ENCODE data around the gene KCMF1. TPM values are rescaled to one million over a fixed set of nuclear protein-coding genes. Genes with fewer than 3 reads are reported as not detected.
A peak's percentile ranks its signal among the peaks of the same experiment; 100 is the strongest.

Gene KCMF1
- polyA plus RNA-seq (2013, experiment 1 of 4) = 71.5 TPM
- polyA plus RNA-seq (2013, experiment 2 of 4) = 70.1 TPM
- polyA plus RNA-seq (2013, experiment 3 of 4) = 65.4 TPM
- polyA plus RNA-seq (2013, experiment 4 of 4) = 71.5 TPM

DNA sequence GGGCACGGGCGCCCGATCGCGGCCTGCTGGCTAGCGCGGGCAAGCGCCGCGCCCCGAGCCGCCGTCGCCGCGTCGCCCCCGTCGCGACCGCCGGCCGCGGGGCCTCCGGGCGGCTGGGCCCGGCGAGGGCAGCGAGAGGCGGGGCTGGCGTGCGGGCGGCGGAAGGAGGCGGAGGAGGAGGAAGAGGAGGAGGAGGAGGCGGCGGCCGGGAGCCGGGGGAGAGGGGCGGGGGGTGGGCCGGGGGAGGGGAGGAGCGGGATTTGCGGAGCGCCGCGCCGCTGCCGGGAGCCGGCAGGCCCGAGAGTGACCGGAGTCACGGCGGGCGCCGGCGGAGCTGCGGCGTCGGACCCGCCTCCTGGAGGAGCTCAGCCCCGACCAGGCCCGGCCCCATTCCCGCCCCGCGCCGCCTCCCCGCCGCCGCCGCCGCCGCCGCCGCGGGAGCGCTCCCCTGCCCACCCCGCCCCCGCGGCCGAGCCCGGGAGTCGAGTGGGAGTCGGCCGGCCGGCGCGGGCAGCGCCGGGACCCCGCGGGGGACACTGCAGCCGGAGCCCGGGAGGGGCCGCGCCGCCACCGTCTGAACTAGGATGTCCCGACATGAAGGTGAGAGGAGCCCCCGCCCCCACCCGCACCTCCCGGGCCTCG lies at the start of gene KCMF1:
Gene KCMF1, plus strand, starts transcription at position 294 of the 642 bp plus-strand sequence. Its CDS starts 291 bp downstream, at position 585.
- H3K4me3 ChIP-seq (ENCODE audit: insufficient read depth, low read depth, low read length) = peak within 1 kb of the TSS; percentile 87
- peaks cover 10% of the 10 kb centered on the region for H3K4me1 ChIP-seq (ENCODE audit: control insufficient read depth, insufficient read depth, low read length)
- no peaks in the 10 kb centered on the region for H3K36me3 ChIP-seq (ENCODE audit: control insufficient read depth, insufficient read depth, low read length)
- no peaks in the 10 kb centered on the region for H3K9me3 ChIP-seq (ENCODE audit: control insufficient read depth, low read length)
- WGBS, 2 experiments = 0% methylated on average over 89 to 96 of the region's 102 CpGs
- peak within 1 kb of the TSS; percentile 91 for H3K27ac ChIP-seq (ENCODE audit: insufficient read depth, low read depth, low read length, poor library complexity, severe bottlenecking)
- H3K27me3 ChIP-seq (ENCODE audit: control insufficient read depth, insufficient read depth, low read length, poor library complexity, severe bottlenecking) = no peaks in the 10 kb centered on the region

- Histone ChIP-seq H3K4me1 (ENCODE audit: control insufficient read depth, insufficient read depth, low read length) (no peaks in the 10 kb centered on the region), H3K27ac (ENCODE audit: insufficient read depth, low read depth, low read length, poor library complexity, severe bottlenecking) (no peak overlapping the region), H3K36me3 (ENCODE audit: control insufficient read depth, insufficient read depth, low read length) (no peaks in the 10 kb centered on the region), H3K4me3 (ENCODE audit: insufficient read depth, low read depth, low read length) (no peak overlapping the region), H3K9me3 (ENCODE audit: control insufficient read depth, low read length) (no peaks in the 10 kb centered on the region), H3K27me3 (ENCODE audit: control insufficient read depth, insufficient read depth, low read length, poor library complexity, severe bottlenecking) (peaks cover 12% of the 10 kb centered on the region)
Observed at GRCh38 chr2:84923009-84923408, 48.0 kb upstream of the KCMF1 start.

DNA sequence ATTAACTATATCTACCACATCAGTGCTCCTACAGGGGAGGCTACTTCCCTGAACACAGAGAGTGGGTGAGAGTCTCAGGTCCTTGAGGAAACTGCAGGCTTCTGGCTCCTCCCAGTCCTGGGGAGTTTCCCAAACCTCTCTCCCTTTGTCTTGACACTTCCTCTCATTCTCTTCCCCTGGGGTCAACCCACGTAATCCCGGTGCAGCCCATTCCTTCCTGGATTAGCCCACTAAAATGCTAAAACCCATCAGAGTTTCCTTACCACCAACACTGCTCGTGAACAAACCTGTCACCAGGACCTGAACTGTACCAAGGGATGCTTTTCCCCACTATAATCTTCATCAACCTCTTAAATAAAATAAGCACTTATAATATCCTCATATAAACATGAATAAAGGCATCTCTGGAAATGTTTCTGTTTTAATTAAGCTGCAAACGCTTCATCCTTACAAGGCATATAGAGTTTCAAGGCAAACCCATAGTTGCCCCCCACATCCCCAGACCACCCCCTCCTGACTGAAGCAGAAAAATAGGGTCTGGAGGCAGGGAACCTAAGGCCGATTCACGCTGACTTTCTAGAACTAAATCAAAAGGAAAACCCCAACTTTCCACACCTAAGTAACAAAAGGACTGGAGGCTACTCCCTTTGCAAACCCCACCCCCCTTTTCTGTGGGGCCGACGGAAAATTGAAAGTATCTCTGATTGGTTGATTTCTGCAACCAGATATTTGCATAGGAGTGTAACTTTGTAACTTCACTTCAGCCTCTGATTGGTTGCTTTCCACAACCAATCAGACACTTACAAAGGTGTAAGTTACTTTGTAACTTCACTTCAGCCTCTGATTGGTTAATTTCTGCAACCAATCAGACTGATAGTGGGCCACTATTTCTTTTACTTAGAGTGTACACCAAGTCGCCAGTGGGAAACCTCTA lies 46.5 kb upstream of the KCMF1 start:
- Histone ChIP-seq H3K4me1 (ENCODE audit: control insufficient read depth, insufficient read depth, low read length) (no peaks in the 10 kb centered on the region), H3K4me3 (ENCODE audit: insufficient read depth, low read depth, low read length) (no peak overlapping the region), H3K9me3 (ENCODE audit: control insufficient read depth, low read length) (no peaks in the 10 kb centered on the region), H3K27ac (ENCODE audit: insufficient read depth, low read depth, low read length, poor library complexity, severe bottlenecking) (no peak overlapping the region), H3K27me3 (ENCODE audit: control insufficient read depth, insufficient read depth, low read length, poor library complexity, severe bottlenecking) (peaks cover 12% of the 10 kb centered on the region), H3K36me3 (ENCODE audit: control insufficient read depth, insufficient read depth, low read length) (no peaks in the 10 kb centered on the region)
- 66 to 71% methylated on average over 9 of the region's 9 CpGs for WGBS, 2 experiments

- Histone ChIP-seq H3K27ac (ENCODE audit: insufficient read depth, low read depth, low read length, poor library complexity, severe bottlenecking) (no peak overlapping the region), H3K27me3 (ENCODE audit: control insufficient read depth, insufficient read depth, low read length, poor library complexity, severe bottlenecking) (peaks cover 12% of the 10 kb centered on the region), H3K36me3 (ENCODE audit: control insufficient read depth, insufficient read depth, low read length) (no peaks in the 10 kb centered on the region), H3K4me1 (ENCODE audit: control insufficient read depth, insufficient read depth, low read length) (no peaks in the 10 kb centered on the region), H3K9me3 (ENCODE audit: control insufficient read depth, low read length) (no peaks in the 10 kb centered on the region), H3K4me3 (ENCODE audit: insufficient read depth, low read depth, low read length) (no peak overlapping the region)
- 96% methylated on average over 2 of the region's 2 CpGs for WGBS, 2 experiments
Observed at GRCh38 chr2:84925336-84925723, 45.6 kb upstream of the KCMF1 start.

DNA sequence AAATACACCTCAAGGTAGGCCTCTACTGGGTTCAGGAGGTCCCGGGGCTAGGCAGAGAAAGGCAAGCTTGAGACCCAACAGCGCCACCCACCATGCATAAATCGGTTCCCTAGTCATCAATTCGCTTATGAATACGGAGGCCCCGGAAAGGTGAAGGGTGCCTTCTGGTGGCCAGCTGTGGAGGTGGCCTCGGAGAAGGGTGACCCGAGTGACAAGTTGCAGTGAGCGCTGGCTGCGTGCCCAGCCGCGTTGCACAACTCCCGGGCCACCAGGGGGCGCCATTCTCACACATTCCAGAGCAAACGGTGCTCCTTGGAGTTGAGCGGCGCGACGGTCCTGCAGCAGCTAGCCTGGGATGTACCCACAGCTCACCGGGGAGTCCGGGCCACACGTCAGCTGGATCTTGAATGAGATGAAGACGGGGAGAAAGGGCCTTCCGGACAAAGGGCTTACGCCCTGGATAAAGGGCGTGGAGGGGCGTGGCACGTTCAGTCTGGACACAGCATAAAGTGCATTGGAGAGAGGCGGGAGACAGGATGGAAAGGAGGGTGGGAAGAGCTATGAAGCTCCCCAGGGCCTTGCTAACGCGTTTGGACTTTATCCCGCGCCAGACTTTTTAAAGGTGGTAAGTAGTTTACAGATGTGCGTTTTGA lies 45.1 kb upstream of the KCMF1 start:
- 17 to 19% methylated on average over 34 of the region's 34 CpGs for WGBS, 2 experiments
- H3K4me3 ChIP-seq (ENCODE audit: insufficient read depth, low read depth, low read length) = peak overlapping the region; percentile 16
- H3K27me3 ChIP-seq (ENCODE audit: control insufficient read depth, insufficient read depth, low read length, poor library complexity, severe bottlenecking) = peaks cover 12% of the 10 kb centered on the region
- H3K9me3 ChIP-seq (ENCODE audit: control insufficient read depth, low read length) = no peaks in the 10 kb centered on the region
- no peak overlapping the region for H3K27ac ChIP-seq (ENCODE audit: insufficient read depth, low read depth, low read length, poor library complexity, severe bottlenecking)
- H3K4me1 ChIP-seq (ENCODE audit: control insufficient read depth, insufficient read depth, low read length) = no peaks in the 10 kb centered on the region
- no peaks in the 10 kb centered on the region for H3K36me3 ChIP-seq (ENCODE audit: control insufficient read depth, insufficient read depth, low read length)

- H3K9me3 ChIP-seq (ENCODE audit: control insufficient read depth, low read length) = no peaks in the 10 kb centered on the region
- no peaks in the 10 kb centered on the region for H3K36me3 ChIP-seq (ENCODE audit: control insufficient read depth, insufficient read depth, low read length)
- H3K4me3 ChIP-seq (ENCODE audit: insufficient read depth, low read depth, low read length) = no peak overlapping the region
- H3K4me1 ChIP-seq (ENCODE audit: control insufficient read depth, insufficient read depth, low read length) = no peaks in the 10 kb centered on the region
- H3K27ac ChIP-seq (ENCODE audit: insufficient read depth, low read depth, low read length, poor library complexity, severe bottlenecking) = no peak overlapping the region
- peaks cover 12% of the 10 kb centered on the region for H3K27me3 ChIP-seq (ENCODE audit: control insufficient read depth, insufficient read depth, low read length, poor library complexity, severe bottlenecking)
- WGBS, 2 experiments = 57 to 75% methylated on average over 2 to 3 of the region's 3 CpGs
Observed at GRCh38 chr2:84927275-84927627, 43.7 kb upstream of the KCMF1 start.

GRCh38 chr2:84931384-84931821 lies 39.6 kb upstream of the KCMF1 start:
- peaks cover 6% of the 10 kb centered on the region for H3K27me3 ChIP-seq (ENCODE audit: control insufficient read depth, insufficient read depth, low read length, poor library complexity, severe bottlenecking)
- H3K4me3 ChIP-seq (ENCODE audit: insufficient read depth, low read depth, low read length) = no peak overlapping the region
- no peaks in the 10 kb centered on the region for H3K4me1 ChIP-seq (ENCODE audit: control insufficient read depth, insufficient read depth, low read length)
- 39 to 76% methylated on average over 1 of the region's 1 CpG for WGBS, 2 experiments
- H3K36me3 ChIP-seq (ENCODE audit: control insufficient read depth, insufficient read depth, low read length) = no peaks in the 10 kb centered on the region
- no peak overlapping the region for H3K27ac ChIP-seq (ENCODE audit: insufficient read depth, low read depth, low read length, poor library complexity, severe bottlenecking)
- H3K9me3 ChIP-seq (ENCODE audit: control insufficient read depth, low read length) = no peaks in the 10 kb centered on the region

GRCh38 chr2:84938194-84938879 lies 32.6 kb upstream of the KCMF1 start:
- H3K4me3 ChIP-seq (ENCODE audit: insufficient read depth, low read depth, low read length) = no peak overlapping the region
- H3K27me3 ChIP-seq (ENCODE audit: control insufficient read depth, insufficient read depth, low read length, poor library complexity, severe bottlenecking) = no peaks in the 10 kb centered on the region
- 87 to 97% methylated on average over 5 of the region's 5 CpGs for WGBS, 2 experiments
- H3K9me3 ChIP-seq (ENCODE audit: control insufficient read depth, low read length) = no peaks in the 10 kb centered on the region
- no peaks in the 10 kb centered on the region for H3K36me3 ChIP-seq (ENCODE audit: control insufficient read depth, insufficient read depth, low read length)
- H3K4me1 ChIP-seq (ENCODE audit: control insufficient read depth, insufficient read depth, low read length) = peaks cover 7% of the 10 kb centered on the region
- no peak overlapping the region for H3K27ac ChIP-seq (ENCODE audit: insufficient read depth, low read depth, low read length, poor library complexity, severe bottlenecking)

GRCh38 chr2:84939426-84940087 lies 31.4 kb upstream of the KCMF1 start:
- Histone ChIP-seq H3K4me1 (ENCODE audit: control insufficient read depth, insufficient read depth, low read length) (peaks cover 7% of the 10 kb centered on the region), H3K27ac (ENCODE audit: insufficient read depth, low read depth, low read length, poor library complexity, severe bottlenecking) (no peak overlapping the region), H3K9me3 (ENCODE audit: control insufficient read depth, low read length) (no peaks in the 10 kb centered on the region), H3K27me3 (ENCODE audit: control insufficient read depth, insufficient read depth, low read length, poor library complexity, severe bottlenecking) (no peaks in the 10 kb centered on the region), H3K4me3 (ENCODE audit: insufficient read depth, low read depth, low read length) (no peak overlapping the region), H3K36me3 (ENCODE audit: control insufficient read depth, insufficient read depth, low read length) (no peaks in the 10 kb centered on the region)
- 83% methylated on average over 9 of the region's 9 CpGs for WGBS, 2 experiments

Measured in ectodermal cell (in vitro differentiated cells).